GM19023 (cell line): ENCODE data around the gene KLHL6.
"Not testable (repeated sequence)": the region's sequence is repeated elsewhere in the genome, so short reads cannot be mapped to it uniquely, and the experiment has no call there.

Experiments
- ATAC-seq: cut with Tn5 transposase; IDR thresholded peaks from one replicate; pipeline ENCODE4 v1.9.1; 2021; ENCODE audit warnings: mild to moderate bottlenecking, moderate library complexity; ENCODE audit not compliant: unreplicated experiment

Gene KLHL6

DNA sequence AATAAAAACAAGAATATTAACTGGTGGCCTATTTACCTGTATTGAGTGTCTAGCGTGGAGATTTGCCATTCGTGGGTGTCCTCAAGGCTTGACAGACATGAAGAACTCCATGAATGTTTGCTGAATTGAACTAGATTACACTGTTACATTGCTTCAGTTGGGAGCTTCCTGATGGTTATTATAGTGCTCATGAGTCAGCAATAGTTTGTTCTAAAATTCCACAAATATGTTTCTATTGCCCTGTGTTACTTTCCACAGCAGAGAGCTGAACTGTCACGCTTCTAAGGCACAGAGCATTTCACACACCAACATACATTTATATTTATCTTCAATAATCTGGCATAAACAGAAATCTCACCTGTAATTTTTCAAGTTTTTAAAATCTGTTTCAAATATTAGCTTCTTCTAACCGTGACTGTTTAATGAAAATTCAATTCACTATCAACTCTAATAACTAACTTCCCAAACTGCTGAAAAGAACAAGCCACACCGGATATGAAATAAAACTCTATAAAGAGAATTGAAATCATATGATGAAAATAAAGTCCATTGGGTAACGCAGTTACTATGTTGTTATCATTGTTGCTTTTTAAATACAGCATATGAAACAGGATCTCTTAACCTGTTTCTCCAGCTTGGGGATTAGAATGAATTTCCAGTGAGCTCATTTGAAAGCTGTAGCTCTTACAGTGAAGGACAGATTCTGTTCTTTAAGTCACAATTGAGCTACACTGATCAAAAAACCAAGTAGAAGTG, 65.9 kb downstream of the KLHL6 start:
- ATAC-seq, result no peak

GRCh38 chr3:183488343-183488742, 67.2 kb downstream of the KLHL6 start:
- no peak for ATAC-seq

DNA sequence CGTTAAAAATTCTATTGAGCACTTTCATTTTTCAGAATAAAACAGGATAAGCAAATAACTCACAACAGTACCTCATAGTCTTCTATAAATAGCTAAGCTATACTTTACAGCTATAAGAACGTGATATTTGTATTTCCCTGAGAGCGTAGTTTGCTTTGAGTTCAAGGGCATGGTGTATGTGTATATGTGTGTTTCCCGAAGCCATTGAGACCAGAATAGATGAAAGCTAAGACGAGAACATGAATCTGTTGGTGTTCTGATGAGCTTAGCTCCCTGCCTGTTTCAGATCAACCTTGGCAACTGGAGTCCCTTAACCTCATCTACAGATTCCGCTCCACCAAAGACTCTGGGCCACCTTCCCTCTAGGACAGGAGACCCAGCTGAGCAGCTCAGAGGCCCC, 67.6 kb downstream of the KLHL6 start:
- ATAC-seq, result no peak

DNA sequence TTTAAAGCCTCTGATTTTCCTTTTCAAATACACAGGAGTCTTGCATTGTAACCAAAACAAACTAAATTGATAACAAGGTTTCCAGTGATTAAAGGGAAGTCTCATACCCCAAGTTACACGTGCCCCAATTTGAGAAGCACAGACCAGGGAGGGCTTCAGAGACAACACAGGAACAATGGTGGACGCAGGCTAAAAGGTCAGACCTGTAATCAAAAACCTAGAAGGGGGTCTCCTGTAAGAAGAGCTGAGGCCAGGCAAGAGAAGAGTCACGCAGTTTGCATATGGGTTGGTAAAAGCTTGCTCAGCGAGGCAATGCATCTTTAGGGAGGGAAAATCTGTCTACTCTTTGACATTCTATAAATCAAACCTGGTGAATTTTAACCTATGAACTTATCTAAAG, 68.5 kb downstream of the KLHL6 start:
- ATAC-seq, result no peak

GRCh38 chr3:183486472-183486871, 69.0 kb downstream of the KLHL6 start:
- no peak for ATAC-seq

DNA sequence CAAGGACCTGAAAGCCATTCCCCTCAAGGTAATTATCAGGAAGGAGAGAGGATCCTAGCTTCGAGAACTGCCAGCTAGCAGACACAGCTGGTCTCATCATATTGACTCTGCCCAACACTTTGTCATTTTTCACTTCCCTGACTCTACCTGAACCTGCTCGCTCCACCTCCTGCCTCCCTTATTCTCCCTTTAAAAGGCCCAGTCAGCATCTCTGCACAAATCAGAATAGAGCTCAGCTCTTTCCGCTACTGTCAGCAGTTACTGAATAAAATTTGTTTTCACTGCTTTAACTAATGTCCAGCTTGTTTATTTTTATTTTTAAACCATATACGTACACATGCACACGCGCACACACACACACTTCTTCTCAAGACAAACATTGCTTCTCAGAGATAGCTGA, 69.9 kb downstream of the KLHL6 start:
- no peak for ATAC-seq

DNA sequence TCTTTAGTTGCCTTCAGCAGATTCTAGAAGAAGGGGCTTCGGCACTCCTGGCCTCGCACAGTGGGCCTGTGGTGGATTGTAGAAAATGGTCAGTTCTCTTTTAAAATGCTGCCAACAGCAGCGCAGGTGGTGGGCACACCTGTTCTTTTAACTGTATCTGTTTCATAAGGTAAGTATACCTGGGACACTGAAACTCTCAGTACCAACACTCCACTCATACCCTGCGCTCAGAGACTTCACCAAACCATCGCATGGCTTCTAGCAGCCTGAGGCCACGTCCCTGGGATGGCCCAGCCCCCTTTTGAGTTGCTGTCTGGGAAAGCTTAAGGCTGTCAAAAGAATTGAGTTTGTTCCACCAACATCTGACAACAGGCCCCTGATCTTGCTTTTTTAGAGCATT, 70.4 kb downstream of the KLHL6 start:
- no peak for ATAC-seq

DNA sequence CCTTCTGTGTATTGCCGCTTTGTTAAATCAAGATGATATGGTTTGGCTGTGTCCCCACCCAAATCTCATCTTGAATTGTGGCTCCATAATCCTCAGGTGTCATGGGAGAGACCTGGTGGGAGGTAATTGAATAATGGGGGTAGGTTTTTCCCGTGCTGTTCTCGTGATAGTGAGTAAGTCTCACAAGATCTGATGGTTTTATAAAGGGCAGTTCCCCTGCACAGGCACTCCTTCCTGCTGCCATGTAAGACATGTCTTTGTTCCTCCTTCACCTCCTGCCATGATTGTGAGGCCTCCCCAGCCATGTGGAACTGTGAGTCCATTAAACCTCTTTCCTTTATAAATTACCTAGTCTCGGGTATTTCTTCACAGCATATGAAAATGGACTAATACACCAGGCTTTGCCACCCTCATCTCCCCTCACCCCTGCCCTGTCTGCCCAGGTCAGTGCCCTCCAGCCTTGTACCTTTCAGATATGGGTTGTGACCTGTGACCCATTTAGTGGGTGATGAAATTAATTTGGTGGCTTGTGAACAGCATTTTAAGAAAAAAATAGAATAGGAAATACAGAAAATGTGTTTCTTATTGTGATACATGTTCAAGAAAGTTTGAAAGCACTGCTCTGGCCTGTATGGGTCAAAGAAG, 71.0 kb downstream of the KLHL6 start:
- no peak for ATAC-seq

GRCh38 chr3:183481582-183481981, 73.9 kb downstream of the KLHL6 start:
- no peak for ATAC-seq

GRCh38 chr3:183478501-183478900, 77.0 kb downstream of the KLHL6 start:
- no peak for ATAC-seq

- no peak for ATAC-seq
Measured at GRCh38 chr3:183477801-183478456, 77.6 kb downstream of the KLHL6 start.

DNA sequence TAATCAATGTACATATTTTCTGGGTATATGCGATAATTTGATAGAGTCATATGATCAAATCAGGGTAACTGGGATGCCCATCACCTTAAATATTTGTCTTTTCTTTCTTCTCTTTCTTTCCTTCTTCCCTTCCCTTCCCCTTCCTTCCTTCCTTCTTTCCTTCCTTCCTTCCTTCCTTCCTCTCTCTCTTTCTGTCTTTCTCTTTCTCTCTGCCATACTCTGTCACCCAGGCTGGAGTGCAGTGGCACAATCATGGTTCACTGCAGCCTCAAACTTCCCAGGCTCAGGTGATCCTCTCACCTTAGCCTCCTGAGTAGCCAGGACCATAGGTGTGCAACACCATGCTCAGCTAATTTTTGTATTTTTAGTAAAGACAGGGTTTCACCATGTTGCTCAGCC, 79.7 kb downstream of the KLHL6 start:
- not testable (repeated sequence) for ATAC-seq

DNA sequence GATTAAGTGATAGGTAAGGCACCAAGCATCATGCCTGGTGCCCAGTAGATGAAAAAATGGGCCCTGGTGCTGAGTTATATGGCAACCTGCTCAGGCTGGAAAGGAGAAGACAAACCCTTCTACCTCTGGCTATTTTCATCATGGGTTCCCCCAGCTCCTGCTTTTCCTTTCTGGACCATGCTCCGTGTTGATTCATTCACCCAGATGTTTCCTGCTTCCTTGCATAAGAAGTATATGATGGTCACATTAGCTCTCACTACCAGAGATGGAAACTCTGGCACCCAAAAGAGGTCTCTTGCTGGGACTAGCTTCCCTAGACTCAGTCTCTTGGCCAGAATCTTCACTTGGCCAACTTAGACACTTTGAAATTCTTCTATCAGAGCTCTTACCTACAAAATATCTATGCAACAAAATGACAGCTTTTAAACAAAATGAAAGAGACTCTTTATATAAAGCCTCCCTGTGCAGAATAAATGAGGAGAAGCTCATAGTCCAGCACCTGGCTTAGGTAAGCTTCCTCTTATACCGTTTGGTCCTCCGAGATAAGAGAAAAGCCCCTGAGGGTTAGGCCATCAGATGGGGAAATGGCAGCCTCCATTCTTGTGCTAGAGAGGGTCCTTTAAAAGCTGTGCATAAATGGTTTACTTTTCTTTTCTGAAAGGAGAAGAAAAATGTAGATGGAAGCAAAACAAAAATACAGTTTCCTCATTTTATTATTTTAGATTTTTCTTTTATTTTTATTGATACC, 80.3 kb downstream of the KLHL6 start:
- ATAC-seq, result no peak

GRCh38 chr3:183473969-183474368, 81.5 kb downstream of the KLHL6 start:
- no peak for ATAC-seq

DNA sequence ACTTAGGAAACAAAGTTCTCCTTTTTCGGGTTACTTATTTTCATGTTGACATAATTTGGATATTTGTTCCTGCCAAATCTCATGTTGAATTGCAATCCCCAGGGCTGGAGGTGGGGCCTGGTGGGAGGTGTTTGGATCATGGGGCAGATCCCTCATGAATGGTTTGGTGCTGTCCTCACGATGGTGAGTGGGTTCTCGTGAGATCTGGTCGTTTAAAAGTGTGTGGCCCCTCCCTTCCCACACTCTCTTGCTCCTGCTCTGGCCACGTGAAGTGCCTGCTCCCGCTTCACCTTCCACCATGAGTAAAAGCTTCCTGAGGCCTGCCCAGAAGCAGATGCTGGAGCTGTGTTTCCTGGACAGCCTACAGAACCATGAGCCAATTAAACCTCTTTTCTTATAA, 83.4 kb downstream of the KLHL6 start:
- ATAC-seq, result no peak

- ATAC-seq, result no peak
Measured at GRCh38 chr3:183468424-183468823, 87.1 kb downstream of the KLHL6 start.

DNA sequence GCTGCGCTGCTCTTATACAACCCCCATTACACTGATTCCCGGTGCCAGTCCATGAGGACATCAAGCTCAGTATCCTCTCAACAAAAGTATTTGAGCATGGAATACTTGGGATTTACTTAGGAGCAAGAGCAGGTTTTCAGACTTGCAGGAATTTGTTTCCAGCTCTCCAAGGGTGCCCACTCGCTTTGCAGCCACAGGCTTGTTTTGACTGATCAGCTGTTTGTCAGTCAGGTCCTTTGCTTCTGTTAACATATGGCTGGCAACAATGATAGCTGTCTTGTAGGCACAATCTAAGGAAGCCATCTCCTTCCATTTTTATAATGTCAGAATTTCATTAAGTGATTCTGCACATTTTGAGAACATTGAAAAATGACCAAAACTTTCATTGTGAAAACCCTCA, 88.9 kb downstream of the KLHL6 start:
- ATAC-seq, result no peak

GRCh38 chr3:183465710-183466109, 89.8 kb downstream of the KLHL6 start:
- not testable (repeated sequence) for ATAC-seq

- no peak for ATAC-seq
Measured at GRCh38 chr3:183464480-183464879, 91.0 kb downstream of the KLHL6 start.

GRCh38 chr3:183460081-183461055, 95.1 kb downstream of the KLHL6 start:
- no peak for ATAC-seq
